Measurements from ENCODE around the gene DEAF1.
"Not testable (repeated sequence)": the region's sequence is repeated elsewhere in the genome, so short reads cannot be mapped to it uniquely, and the experiment has no call there.

The DEAF1 gene

GRCh38 chr11:694563-695287 is at the start of gene DEAF1:
DEAF1 (minus strand) TSS chr11:695222; CDS start chr11:695047, 175 bp downstream.
- peak; percentile 93 for DNase-seq (ENCODE audit: low read depth)

GRCh38 chr11:742571-743201 is 47.7 kb upstream of the DEAF1 start:
- DNase-seq (ENCODE audit: low read depth): no peak

- no peak for DNase-seq (ENCODE audit: low read depth)
Observed at GRCh38 chr11:742156-742546, 47.1 kb upstream of the DEAF1 start.

- not testable (repeated sequence) for DNase-seq (ENCODE audit: low read depth)
Observed at GRCh38 chr11:737899-738298, 42.9 kb upstream of the DEAF1 start.

GRCh38 chr11:737366-737765 is 42.3 kb upstream of the DEAF1 start:
- no peak for DNase-seq (ENCODE audit: low read depth)

- not testable (repeated sequence) for DNase-seq (ENCODE audit: low read depth)
Observed at GRCh38 chr11:734541-734940, 39.5 kb upstream of the DEAF1 start.

GRCh38 chr11:733072-733471 is 38.0 kb upstream of the DEAF1 start:
- no peak for DNase-seq (ENCODE audit: low read depth)

GRCh38 chr11:729492-730074 is 34.6 kb upstream of the DEAF1 start:
- no peak for DNase-seq (ENCODE audit: low read depth)

- DNase-seq (ENCODE audit: low read depth): no peak
Observed at GRCh38 chr11:728901-729491, 34.0 kb upstream of the DEAF1 start.

- peak; percentile 65 for DNase-seq (ENCODE audit: low read depth)
Observed at GRCh38 chr11:727859-728748, 33.1 kb upstream of the DEAF1 start.

- DNase-seq (ENCODE audit: low read depth): no peak
Observed at GRCh38 chr11:727281-727701, 32.3 kb upstream of the DEAF1 start.

- peak; percentile 39 for DNase-seq (ENCODE audit: low read depth)
Observed at GRCh38 chr11:726278-727220, 31.5 kb upstream of the DEAF1 start.

- DNase-seq (ENCODE audit: low read depth): no peak
Observed at GRCh38 chr11:725624-726202, 30.7 kb upstream of the DEAF1 start.

- no peak for DNase-seq (ENCODE audit: low read depth)
Observed at GRCh38 chr11:724778-725386, 29.9 kb upstream of the DEAF1 start.

GRCh38 chr11:724049-724777 is 29.2 kb upstream of the DEAF1 start:
- no peak for DNase-seq (ENCODE audit: low read depth)

GRCh38 chr11:723120-723883 is 28.3 kb upstream of the DEAF1 start:
- DNase-seq (ENCODE audit: low read depth): peak; percentile 55

GRCh38 chr11:722346-722811 is 27.4 kb upstream of the DEAF1 start:
- no peak for DNase-seq (ENCODE audit: low read depth)

- no peak for DNase-seq (ENCODE audit: low read depth)
Observed at GRCh38 chr11:721741-722345, 26.8 kb upstream of the DEAF1 start.

Data from iris pigment epithelial cell (primary cell).